HCT116 (cell line): ENCODE data around the gene NEB.

Source experiments
- CTCF ChIP-seq, 3 experiments: fragments of 200-600 bp in 1 of 3; sonication (generic) in 1 of 3; IDR thresholded peaks in 2 of 3; conservative IDR thresholded peaks in 1 of 3; 2 replicates each; pipeline ENCODE4 v1.5.1; 2012 to 2017; ENCODE audit warnings: low read depth in 2 of 3, low read length in 2 of 3, antibody characterized with exemption in 1 of 3, borderline replicate concordance in 1 of 3, control low read depth in 1 of 3, mild to moderate bottlenecking in 1 of 3, mixed read lengths in 1 of 3, mixed run types in 1 of 3, moderate library complexity in 1 of 3; ENCODE audit not compliant: insufficient read depth in 1 of 3
- ELF1 ChIP-seq: IDR thresholded peaks from 2 replicates; pipeline ENCODE4 v1.6.1; 2012; ENCODE audit warnings: low read depth, borderline replicate concordance
- EZH2 ChIP-seq: fragments of 200-600 bp; sonication (generic); IDR thresholded peaks from 2 replicates; pipeline ENCODE4 v1.6.1; 2017; ENCODE audit warnings: antibody characterized with exemption, mixed run types
- FOSL1 ChIP-seq: IDR thresholded peaks from 2 replicates; pipeline ENCODE4 v1.6.1; 2012; ENCODE audit warnings: low read depth
- POLR2A ChIP-seq: IDR thresholded peaks from 2 replicates; pipeline ENCODE4 v1.7.0; 2011; ENCODE audit warnings: borderline replicate concordance; ENCODE audit not compliant: insufficient read depth, insufficient read length; ENCODE audit errors: extremely low read depth
- YY1 ChIP-seq: IDR thresholded peaks from 2 replicates; pipeline ENCODE4 v1.6.1; 2011; ENCODE audit warnings: low read length, low read depth, moderate library complexity, mild to moderate bottlenecking; ENCODE audit not compliant: insufficient replicate concordance; ENCODE audit errors: extremely low read depth
- TF ChIP-seq, protein P1 (sequence below): IDR thresholded peaks from 2 replicates; pipeline ENCODE4 v1.6.1; 2011; ENCODE audit warnings: mild to moderate bottlenecking, low read length, moderate library complexity; ENCODE audit not compliant: insufficient replicate concordance; ENCODE audit errors: extremely low read depth

DNA sequence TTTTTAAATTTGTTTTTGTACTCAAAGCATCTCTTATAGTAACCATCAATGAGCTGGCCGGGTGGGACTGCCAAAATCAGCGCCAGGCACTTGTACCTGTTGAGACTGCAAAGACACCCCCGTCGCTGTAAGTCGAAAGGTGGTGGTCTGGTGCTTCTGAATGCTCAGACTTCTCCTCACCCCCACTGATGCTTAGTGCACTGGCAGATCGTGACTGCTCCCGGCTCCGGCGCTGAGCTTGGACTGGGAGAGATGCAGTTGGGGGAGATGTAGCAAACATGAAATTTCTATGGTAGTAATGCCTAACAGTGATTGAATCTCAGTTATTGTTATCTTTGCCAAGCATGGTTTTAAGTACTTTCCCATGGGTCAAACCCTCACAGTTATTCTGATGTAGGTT, 244.0 kb downstream of the NEB start:
- no peak for TF ChIP-seq CTCF (IDR thresholded peaks at IDR 0.05 in 2 of 3, conservative IDR thresholded peaks at IDR 0.05 in 1 of 3; ENCODE audit: borderline replicate concordance in 1 of 3, insufficient read depth in 1 of 3, low read depth in 2 of 3, low read length in 2 of 3)
- TF ChIP-seq ELF1: no peak
- TF ChIP-seq POLR2A: no peak
- no peak for TF ChIP-seq FOSL1
- TF ChIP-seq YY1: no peak
- TF ChIP-seq, protein P1, sequence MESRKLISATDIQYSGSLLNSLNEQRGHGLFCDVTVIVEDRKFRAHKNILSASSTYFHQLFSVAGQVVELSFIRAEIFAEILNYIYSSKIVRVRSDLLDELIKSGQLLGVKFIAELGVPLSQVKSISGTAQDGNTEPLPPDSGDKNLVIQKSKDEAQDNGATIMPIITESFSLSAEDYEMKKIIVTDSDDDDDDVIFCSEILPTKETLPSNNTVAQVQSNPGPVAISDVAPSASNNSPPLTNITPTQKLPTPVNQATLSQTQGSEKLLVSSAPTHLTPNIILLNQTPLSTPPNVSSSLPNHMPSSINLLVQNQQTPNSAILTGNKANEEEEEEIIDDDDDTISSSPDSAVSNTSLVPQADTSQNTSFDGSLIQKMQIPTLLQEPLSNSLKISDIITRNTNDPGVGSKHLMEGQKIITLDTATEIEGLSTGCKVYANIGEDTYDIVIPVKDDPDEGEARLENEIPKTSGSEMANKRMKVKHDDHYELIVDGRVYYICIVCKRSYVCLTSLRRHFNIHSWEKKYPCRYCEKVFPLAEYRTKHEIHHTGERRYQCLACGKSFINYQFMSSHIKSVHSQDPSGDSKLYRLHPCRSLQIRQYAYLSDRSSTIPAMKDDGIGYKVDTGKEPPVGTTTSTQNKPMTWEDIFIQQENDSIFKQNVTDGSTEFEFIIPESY: no peak
- TF ChIP-seq EZH2: no peak
